ENCODE data around the gene SIGLEC11. TPM values are rescaled to one million over a fixed set of nuclear protein-coding genes. Genes with fewer than 3 reads are reported as not detected.

SIGLEC11 gene
- total and polyA plus RNA-seq, 2 of the 13 experiments (the other 11 are each of a cell fraction or from before 2014, with no cell fraction given) = not detected

DNA sequence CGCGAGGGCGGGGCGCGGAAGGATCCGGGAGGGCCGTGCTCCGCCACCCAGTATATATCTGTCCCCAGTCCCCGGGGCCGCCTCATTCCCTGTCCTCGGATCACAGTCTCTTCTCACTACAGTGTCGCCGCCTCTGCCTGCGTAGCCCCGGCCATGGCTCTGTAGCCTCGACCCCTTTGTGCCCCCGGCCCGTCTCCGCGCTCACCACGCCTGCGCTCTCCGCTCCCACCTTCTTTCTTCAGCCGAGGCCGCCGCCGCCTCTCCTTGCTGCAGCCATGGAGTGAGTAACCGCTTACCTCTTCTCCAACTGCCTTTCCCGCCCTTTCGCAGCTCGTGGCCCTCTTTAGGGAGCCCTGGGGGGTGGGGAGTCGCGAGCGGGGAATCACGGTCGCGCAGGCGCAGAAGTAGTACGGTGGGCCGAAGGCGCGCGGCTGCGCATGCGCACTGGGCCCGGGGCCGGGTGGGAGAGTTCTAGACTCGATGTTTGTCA is 31.8 kb downstream of the SIGLEC11 start, which contains the start of the genes ATF5 and NUP62 (continued):
- TF ChIP-seq, protein P1, sequence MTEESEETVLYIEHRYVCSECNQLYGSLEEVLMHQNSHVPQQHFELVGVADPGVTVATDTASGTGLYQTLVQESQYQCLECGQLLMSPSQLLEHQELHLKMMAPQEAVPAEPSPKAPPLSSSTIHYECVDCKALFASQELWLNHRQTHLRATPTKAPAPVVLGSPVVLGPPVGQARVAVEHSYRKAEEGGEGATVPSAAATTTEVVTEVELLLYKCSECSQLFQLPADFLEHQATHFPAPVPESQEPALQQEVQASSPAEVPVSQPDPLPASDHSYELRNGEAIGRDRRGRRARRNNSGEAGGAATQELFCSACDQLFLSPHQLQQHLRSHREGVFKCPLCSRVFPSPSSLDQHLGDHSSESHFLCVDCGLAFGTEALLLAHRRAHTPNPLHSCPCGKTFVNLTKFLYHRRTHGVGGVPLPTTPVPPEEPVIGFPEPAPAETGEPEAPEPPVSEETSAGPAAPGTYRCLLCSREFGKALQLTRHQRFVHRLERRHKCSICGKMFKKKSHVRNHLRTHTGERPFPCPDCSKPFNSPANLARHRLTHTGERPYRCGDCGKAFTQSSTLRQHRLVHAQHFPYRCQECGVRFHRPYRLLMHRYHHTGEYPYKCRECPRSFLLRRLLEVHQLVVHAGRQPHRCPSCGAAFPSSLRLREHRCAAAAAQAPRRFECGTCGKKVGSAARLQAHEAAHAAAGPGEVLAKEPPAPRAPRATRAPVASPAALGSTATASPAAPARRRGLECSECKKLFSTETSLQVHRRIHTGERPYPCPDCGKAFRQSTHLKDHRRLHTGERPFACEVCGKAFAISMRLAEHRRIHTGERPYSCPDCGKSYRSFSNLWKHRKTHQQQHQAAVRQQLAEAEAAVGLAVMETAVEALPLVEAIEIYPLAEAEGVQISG (CRISPR knock-in tag; IDR thresholded peaks at IDR 0.05) = peak; percentile 88
- TF ChIP-seq PHF5A (CRISPR knock-in tag; IDR thresholded peaks at IDR 0.05; ENCODE audit: low read depth, unreplicated experiment) = no peak
- TF ChIP-seq ZBTB42 (CRISPR knock-in tag; IDR thresholded peaks at IDR 0.05) = peak; percentile 95
- TF ChIP-seq GABPB1 (CRISPR knock-in tag; IDR thresholded peaks at IDR 0.05) = peak; percentile 76; the same call in 1 of the 2 replicates
- no peak for TF ChIP-seq ZNF549 (CRISPR knock-in tag; IDR thresholded peaks at IDR 0.05)
- TF ChIP-seq, protein P2, sequence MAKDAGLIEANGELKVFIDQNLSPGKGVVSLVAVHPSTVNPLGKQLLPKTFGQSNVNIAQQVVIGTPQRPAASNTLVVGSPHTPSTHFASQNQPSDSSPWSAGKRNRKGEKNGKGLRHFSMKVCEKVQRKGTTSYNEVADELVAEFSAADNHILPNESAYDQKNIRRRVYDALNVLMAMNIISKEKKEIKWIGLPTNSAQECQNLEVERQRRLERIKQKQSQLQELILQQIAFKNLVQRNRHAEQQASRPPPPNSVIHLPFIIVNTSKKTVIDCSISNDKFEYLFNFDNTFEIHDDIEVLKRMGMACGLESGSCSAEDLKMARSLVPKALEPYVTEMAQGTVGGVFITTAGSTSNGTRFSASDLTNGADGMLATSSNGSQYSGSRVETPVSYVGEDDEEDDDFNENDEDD (CRISPR knock-in tag; IDR thresholded peaks at IDR 0.05; ENCODE audit: borderline replicate concordance) = peak; percentile 98
- TF ChIP-seq, protein P3, sequence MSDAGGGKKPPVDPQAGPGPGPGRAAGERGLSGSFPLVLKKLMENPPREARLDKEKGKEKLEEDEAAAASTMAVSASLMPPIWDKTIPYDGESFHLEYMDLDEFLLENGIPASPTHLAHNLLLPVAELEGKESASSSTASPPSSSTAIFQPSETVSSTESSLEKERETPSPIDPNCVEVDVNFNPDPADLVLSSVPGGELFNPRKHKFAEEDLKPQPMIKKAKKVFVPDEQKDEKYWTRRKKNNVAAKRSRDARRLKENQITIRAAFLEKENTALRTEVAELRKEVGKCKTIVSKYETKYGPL (CRISPR knock-in tag; IDR thresholded peaks at IDR 0.05) = no peak
- TF ChIP-seq NR2F6 (IDR thresholded peaks at IDR 0.05) = no peak
- TF ChIP-seq NR2F6 (CRISPR knock-in tag; IDR thresholded peaks at IDR 0.05) = no peak
- TF ChIP-seq ATF7-NPFF (CRISPR knock-in tag; IDR thresholded peaks at IDR 0.05; ENCODE audit: low read depth) = no peak; the same call in 1 of the 2 replicates
- no peak for TF ChIP-seq TCF7L2 (IDR thresholded peaks at IDR 0.05; ENCODE audit: low read depth, low read length)
- TF ChIP-seq, protein P4, sequence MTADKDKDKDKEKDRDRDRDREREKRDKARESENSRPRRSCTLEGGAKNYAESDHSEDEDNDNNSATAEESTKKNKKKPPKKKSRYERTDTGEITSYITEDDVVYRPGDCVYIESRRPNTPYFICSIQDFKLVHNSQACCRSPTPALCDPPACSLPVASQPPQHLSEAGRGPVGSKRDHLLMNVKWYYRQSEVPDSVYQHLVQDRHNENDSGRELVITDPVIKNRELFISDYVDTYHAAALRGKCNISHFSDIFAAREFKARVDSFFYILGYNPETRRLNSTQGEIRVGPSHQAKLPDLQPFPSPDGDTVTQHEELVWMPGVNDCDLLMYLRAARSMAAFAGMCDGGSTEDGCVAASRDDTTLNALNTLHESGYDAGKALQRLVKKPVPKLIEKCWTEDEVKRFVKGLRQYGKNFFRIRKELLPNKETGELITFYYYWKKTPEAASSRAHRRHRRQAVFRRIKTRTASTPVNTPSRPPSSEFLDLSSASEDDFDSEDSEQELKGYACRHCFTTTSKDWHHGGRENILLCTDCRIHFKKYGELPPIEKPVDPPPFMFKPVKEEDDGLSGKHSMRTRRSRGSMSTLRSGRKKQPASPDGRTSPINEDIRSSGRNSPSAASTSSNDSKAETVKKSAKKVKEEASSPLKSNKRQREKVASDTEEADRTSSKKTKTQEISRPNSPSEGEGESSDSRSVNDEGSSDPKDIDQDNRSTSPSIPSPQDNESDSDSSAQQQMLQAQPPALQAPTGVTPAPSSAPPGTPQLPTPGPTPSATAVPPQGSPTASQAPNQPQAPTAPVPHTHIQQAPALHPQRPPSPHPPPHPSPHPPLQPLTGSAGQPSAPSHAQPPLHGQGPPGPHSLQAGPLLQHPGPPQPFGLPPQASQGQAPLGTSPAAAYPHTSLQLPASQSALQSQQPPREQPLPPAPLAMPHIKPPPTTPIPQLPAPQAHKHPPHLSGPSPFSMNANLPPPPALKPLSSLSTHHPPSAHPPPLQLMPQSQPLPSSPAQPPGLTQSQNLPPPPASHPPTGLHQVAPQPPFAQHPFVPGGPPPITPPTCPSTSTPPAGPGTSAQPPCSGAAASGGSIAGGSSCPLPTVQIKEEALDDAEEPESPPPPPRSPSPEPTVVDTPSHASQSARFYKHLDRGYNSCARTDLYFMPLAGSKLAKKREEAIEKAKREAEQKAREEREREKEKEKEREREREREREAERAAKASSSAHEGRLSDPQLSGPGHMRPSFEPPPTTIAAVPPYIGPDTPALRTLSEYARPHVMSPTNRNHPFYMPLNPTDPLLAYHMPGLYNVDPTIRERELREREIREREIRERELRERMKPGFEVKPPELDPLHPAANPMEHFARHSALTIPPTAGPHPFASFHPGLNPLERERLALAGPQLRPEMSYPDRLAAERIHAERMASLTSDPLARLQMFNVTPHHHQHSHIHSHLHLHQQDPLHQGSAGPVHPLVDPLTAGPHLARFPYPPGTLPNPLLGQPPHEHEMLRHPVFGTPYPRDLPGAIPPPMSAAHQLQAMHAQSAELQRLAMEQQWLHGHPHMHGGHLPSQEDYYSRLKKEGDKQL (CRISPR knock-in tag; IDR thresholded peaks at IDR 0.05; ENCODE audit: low read depth) = no peak
- TF ChIP-seq, protein P5, sequence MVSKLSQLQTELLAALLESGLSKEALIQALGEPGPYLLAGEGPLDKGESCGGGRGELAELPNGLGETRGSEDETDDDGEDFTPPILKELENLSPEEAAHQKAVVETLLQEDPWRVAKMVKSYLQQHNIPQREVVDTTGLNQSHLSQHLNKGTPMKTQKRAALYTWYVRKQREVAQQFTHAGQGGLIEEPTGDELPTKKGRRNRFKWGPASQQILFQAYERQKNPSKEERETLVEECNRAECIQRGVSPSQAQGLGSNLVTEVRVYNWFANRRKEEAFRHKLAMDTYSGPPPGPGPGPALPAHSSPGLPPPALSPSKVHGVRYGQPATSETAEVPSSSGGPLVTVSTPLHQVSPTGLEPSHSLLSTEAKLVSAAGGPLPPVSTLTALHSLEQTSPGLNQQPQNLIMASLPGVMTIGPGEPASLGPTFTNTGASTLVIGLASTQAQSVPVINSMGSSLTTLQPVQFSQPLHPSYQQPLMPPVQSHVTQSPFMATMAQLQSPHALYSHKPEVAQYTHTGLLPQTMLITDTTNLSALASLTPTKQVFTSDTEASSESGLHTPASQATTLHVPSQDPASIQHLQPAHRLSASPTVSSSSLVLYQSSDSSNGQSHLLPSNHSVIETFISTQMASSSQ (IDR thresholded peaks at IDR 0.05; ENCODE audit: low read depth) = no peak
- TF ChIP-seq, protein P5 (CRISPR knock-in tag; IDR thresholded peaks at IDR 0.05; ENCODE audit: borderline replicate concordance) = peak; percentile 17; the same call in 1 of the 2 replicates
- no peak for TF ChIP-seq ZNF317 (CRISPR knock-in tag; IDR thresholded peaks at IDR 0.05)
- peak; percentile 66; the same call in 1 of the 2 replicates for TF ChIP-seq ZNF616 (CRISPR knock-in tag; IDR thresholded peaks at IDR 0.05; ENCODE audit: low read depth)
